Stomach (tissue), 9 donors: ENCODE data around the gene GZF1. TPM values are rescaled to one million over a fixed set of nuclear protein-coding genes. Genes with fewer than 3 reads are reported as not detected.

Experiments used
- DNase-seq, 2 donors: peaks; one replicate each; pipeline versions ENCODE4 v3.0.0 to v3.0.0-alpha.2; 2013 to 2019
- H3K27ac ChIP-seq, 5 donors: fragments of 200-600 bp in 4 of 5; sonication (generic) in 4 of 5; one replicate each; pipeline ENCODE4 v1.5.1; 2013 to 2019; ENCODE audit warnings: mild to moderate bottlenecking in 1 of 5, moderate library complexity in 1 of 5
- H3K27me3 ChIP-seq, 3 donors: fragments of 200-600 bp; sonication (generic); one replicate each; pipeline ENCODE4 v1.5.1; 2017 to 2019; ENCODE audit warnings: mixed run types in 1 of 3
- H3K36me3 ChIP-seq, 4 donors: fragments of 200-600 bp; sonication (generic); 1 replicate in 3 of 4; 2 replicates in 1 of 4; pipeline ENCODE4 v1.5.1; 2016 to 2019
- H3K4me1 ChIP-seq, 4 donors: fragments of 200-600 bp; sonication (generic); one replicate each; pipeline ENCODE4 v1.5.1; 2016 to 2019
- H3K4me3 ChIP-seq, 4 donors: fragments of 200-600 bp; sonication (generic) in 3 of 4; one replicate each; pipeline ENCODE4 v1.5.1; 2016 to 2019; ENCODE audit warnings: mild to moderate bottlenecking in 1 of 4
- H3K9me3 ChIP-seq, 4 donors: fragments of 200-600 bp; sonication (generic); one replicate each; pipeline ENCODE4 v1.5.1; 2016 to 2019
- EP300 ChIP-seq: sonication (generic); formaldehyde crosslinking; IDR thresholded peaks from one replicate; pipeline ENCODE4 v1.6.1; 2017; ENCODE audit warnings: antibody characterized with exemption
- POLR2A ChIP-seq, 4 donors: fragments of 450-650 bp; IDR thresholded peaks; one replicate each; pipeline ENCODE4 v1.6.1; 2016; ENCODE audit warnings: antibody characterized with exemption in 4 of 4, control low read depth in 2 of 4, mild to moderate bottlenecking in 1 of 4, moderate library complexity in 1 of 4
- POLR2AphosphoS5 ChIP-seq, 3 donors: sonication (generic); formaldehyde crosslinking; IDR thresholded peaks; one replicate each; pipeline ENCODE4 v1.6.1; 2016; ENCODE audit warnings: antibody characterized with exemption in 3 of 3
- WGBS, 5 donors: extraction: QIAGEN DNeasy Blood & Tissue Kit in 3 of 5; methylation state at CpG; one replicate each; pipeline versions ENCODE4 v1.1.5 to v1.1.7; 2013 to 2018; 5-methylcytosine and 5-hydroxymethylcytosine counted together
- intact Hi-C: fragments of 100-400 bp; cut with DNase I; formaldehyde crosslinking; loops from one replicate; pipeline ENCODE4 v1.15.1; 2023; ENCODE audit warnings: low total_unique reads
- polyA plus RNA-seq, 3 donors: library from polyadenylated mRNA; stranded (reverse); fragments of 200-250 nt; gene quantifications; one replicate each; pipeline ENCODE4 v1.2.3, GENCODE V29; 2013
- total RNA-seq, 5 donors: library from RNA; depleted of rRNA; stranded (reverse); fragments of >200 nt; gene quantifications; one replicate each; pipeline versions ENCODE4 v1.1.0 to v1.2.3, GENCODE V29; 2014 to 2016
- TF ChIP-seq, protein P1 (sequence below), 7 experiments: fragments of 450-650 bp in 4 of 7; fragments of 200-600 bp in 3 of 7; sonication (generic) in 3 of 7; IDR thresholded peaks; one replicate each; pipeline ENCODE4 v1.5.1; 2016 to 2019; ENCODE audit warnings: antibody characterized with exemption in 7 of 7, control low read depth in 2 of 7, mild to moderate bottlenecking in 1 of 7
- donor health status: healthy with polysubstance abuse.
- donor health status: Bipolar disorder and iron deficiency.
- donor health status: healthy.

Gene GZF1
- total and polyA plus RNA-seq, 8 donors, result 2.9 to 19.7 (median 8.6) TPM

DNA sequence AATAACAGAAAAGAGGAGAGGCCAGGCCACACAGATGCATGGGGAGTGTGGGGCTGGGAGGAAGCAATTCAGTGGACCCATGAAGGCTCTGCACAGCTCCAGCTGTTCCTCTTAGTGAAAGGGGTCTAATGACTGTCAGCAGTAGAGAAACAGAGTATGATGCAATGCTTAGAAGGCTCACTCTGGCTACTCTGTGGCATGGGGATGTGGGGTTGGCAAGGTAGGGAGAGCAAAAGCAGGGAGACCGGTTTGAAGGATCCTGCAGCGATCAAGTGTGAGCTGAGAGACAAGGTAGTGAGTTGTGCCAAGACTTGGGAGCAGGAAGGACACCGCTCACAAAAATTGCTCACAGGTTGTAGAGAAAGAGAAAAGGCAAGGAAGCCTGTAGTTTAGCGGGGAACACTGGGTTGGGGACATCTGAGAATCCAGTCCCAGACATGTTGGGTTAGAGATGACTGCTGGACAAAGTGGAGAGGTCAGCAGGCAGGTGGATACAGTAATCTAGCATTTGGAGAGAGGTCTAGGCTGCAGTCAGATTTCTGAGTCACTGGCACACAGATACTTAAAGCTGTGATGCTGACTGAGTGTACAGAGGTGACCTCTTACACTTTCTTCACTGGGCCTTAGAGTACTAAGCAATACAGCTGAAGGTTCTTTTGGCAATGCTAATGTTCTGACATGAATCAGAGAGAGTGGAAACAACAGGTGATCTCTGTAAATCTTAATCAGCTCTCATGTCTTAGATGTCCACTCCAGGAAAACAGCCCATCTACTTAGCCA is 32.2 kb downstream of the GZF1 start:
- Histone ChIP-seq H3K36me3 (peaks cover 11 to 62% (median 60%) of the 10 kb centered on the region in 4 donors), H3K4me3 (no peak overlapping the region), H3K27me3 (no peaks in the 10 kb centered on the region), H3K4me1 (peaks cover 0 to 6% (median 0%) of the 10 kb centered on the region in 4 donors), H3K27ac (no peak overlapping the region), H3K9me3 (no peaks in the 10 kb centered on the region)
- intact Hi-C loops, result no loop called here
- DNase-seq, result no peak
- WGBS, 5 donors, result 96 to 98% (median 97%) methylated on average over 4 of the region's 4 CpGs
- TF ChIP-seq EP300, result no peak
- no peak for TF ChIP-seq POLR2A (IDR thresholded peaks at IDR 0.05)
- TF ChIP-seq, protein P1, sequence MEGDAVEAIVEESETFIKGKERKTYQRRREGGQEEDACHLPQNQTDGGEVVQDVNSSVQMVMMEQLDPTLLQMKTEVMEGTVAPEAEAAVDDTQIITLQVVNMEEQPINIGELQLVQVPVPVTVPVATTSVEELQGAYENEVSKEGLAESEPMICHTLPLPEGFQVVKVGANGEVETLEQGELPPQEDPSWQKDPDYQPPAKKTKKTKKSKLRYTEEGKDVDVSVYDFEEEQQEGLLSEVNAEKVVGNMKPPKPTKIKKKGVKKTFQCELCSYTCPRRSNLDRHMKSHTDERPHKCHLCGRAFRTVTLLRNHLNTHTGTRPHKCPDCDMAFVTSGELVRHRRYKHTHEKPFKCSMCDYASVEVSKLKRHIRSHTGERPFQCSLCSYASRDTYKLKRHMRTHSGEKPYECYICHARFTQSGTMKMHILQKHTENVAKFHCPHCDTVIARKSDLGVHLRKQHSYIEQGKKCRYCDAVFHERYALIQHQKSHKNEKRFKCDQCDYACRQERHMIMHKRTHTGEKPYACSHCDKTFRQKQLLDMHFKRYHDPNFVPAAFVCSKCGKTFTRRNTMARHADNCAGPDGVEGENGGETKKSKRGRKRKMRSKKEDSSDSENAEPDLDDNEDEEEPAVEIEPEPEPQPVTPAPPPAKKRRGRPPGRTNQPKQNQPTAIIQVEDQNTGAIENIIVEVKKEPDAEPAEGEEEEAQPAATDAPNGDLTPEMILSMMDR (IDR thresholded peaks at IDR 0.05), result no peak
- TF ChIP-seq POLR2AphosphoS5 (IDR thresholded peaks at IDR 0.05), result no peak

DNA sequence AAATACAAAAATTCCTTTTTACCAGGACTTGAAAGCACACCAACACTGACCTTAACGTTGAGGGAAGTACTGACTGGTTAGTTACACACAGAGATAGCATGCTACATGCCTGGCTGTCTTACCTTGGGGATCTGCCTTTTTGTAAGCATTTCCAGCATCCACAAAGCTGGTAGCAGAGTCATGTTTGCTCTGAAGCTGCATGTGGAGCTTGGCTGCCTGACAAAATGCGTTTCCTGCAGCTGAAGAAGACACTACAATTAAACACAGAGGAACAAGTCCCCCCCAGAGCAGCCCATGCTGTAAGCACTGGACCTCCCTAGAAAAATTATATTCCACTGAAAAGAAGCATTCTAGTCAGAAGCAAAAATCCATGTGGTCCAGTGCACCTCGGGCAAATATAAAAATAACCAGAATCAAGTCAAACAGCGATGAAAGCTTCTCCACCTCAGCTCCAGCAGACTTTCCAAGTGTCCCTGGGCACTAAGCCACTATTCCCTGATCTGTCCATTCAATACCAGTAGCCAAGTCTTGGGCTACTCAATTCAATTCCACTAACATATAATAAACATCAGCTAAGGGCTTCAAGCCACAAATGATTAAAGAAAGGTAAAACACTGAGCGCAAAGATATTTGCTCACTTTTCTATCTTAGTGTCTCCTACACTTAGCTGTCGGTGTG is 35.1 kb downstream of the GZF1 start:
- WGBS, 5 donors, result 61 to 74% (median 71%) methylated on average over 6 of the region's 6 CpGs
- Histone ChIP-seq H3K27ac (no peak overlapping the region), H3K9me3 (no peaks in the 10 kb centered on the region), H3K4me3 (no peak overlapping the region), H3K4me1 (peaks cover 0 to 6% (median 0%) of the 10 kb centered on the region in 4 donors), H3K36me3 (peaks cover 10 to 56% (median 47%) of the 10 kb centered on the region in 4 donors), H3K27me3 (no peaks in the 10 kb centered on the region)
- TF ChIP-seq POLR2A (IDR thresholded peaks at IDR 0.05) (no peak), EP300 (no peak), POLR2AphosphoS5 (IDR thresholded peaks at IDR 0.05) (no peak)
- TF ChIP-seq, protein P1 (IDR thresholded peaks at IDR 0.05), result no peak
- DNase-seq, result peak in 1 of 2 donors; percentile 21
- intact Hi-C loops, result no loop called here

DNA sequence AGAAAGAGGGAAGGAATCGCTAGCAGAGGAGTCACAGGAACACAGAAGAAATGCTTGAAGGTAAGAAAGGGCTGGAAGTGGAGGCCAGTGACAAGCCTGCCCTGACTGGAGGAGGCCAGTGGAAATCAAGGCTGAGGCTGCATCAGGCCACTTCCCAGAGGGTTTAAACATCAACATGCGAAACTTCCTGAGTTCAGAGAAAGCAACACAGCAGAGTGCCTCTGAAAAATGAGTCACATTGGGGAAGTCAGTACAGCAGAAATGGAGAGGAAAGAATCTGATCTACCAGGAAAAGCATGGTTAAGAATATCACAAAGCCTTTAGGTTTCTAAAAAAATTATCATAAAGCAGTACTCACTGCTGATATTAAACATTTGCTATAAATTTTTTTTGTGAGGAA is 36.0 kb downstream of the GZF1 start:
- 71 to 95% (median 83%) methylated on average over 2 of the region's 2 CpGs for WGBS, 5 donors
- Histone ChIP-seq H3K4me1 (peaks cover 0 to 6% (median 0%) of the 10 kb centered on the region in 4 donors), H3K27ac (no peak overlapping the region), H3K36me3 (peaks cover 6 to 53% (median 44%) of the 10 kb centered on the region in 4 donors), H3K27me3 (no peaks in the 10 kb centered on the region), H3K9me3 (no peaks in the 10 kb centered on the region), H3K4me3 (no peak overlapping the region)
- TF ChIP-seq POLR2AphosphoS5 (IDR thresholded peaks at IDR 0.05) (no peak), POLR2A (IDR thresholded peaks at IDR 0.05) (no peak), EP300 (no peak)
- TF ChIP-seq, protein P1 (IDR thresholded peaks at IDR 0.05), result no peak
- DNase-seq, result no peak
- intact Hi-C loops, result no loop called here

DNA sequence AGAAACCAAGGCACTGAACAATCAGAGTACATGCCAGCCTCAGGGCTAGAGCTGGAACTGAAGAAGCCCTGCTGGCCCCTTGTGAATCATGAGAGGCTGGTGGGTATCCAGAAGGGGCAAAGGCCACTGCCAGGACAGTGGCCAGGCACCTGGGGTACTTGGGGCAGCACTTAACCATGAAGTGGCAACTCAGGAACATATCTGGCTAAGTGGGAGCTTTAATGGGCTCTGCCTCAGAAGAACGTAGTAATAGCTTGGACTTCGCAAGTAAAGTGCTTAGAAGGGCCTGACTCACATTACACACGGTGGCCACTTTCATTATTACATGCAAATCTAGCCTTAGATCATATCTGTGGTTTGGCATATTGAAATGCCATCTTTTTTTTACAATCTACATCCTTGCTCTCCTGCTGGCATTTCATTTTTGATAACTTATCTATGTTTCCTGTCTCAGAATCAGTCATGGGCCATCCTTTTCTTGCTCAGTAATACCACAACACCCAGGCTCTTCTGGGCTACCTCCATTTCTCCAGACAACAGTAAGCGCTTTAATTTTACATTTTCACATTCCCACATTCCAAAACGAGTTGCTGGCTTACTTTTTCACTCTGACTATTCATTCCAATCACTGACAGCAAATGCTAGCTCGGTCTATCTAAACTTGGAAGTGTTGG is 37.7 kb downstream of the GZF1 start:
- 67 to 73% (median 69%) methylated on average over 6 of the region's 6 CpGs for WGBS, 5 donors
- intact Hi-C loops, result no loop called here
- Histone ChIP-seq H3K27me3 (no peaks in the 10 kb centered on the region), H3K36me3 (peaks cover 0 to 35% (median 27%) of the 10 kb centered on the region in 4 donors), H3K9me3 (no peaks in the 10 kb centered on the region), H3K4me3 (no peak overlapping the region), H3K27ac (no peak overlapping the region), H3K4me1 (peaks cover 12 to 23% (median 15%) of the 10 kb centered on the region in 4 donors)
- TF ChIP-seq, protein P1 (IDR thresholded peaks at IDR 0.05), result no peak
- TF ChIP-seq POLR2A (IDR thresholded peaks at IDR 0.05), result no peak
- no peak for TF ChIP-seq POLR2AphosphoS5 (IDR thresholded peaks at IDR 0.05)
- TF ChIP-seq EP300, result no peak
- DNase-seq, result no peak
